ENCODE results near the gene CDADC1. TPM values are rescaled to one million over a fixed set of nuclear protein-coding genes. Genes with fewer than 3 reads are reported as not detected.

Gene CDADC1
- total and polyA plus RNA-seq, 10 of the 15 experiments (the other 5 are each of a cell fraction or from before 2014, with no cell fraction given): 2.6 to 7.3 (median 5.2) TPM

DNA sequence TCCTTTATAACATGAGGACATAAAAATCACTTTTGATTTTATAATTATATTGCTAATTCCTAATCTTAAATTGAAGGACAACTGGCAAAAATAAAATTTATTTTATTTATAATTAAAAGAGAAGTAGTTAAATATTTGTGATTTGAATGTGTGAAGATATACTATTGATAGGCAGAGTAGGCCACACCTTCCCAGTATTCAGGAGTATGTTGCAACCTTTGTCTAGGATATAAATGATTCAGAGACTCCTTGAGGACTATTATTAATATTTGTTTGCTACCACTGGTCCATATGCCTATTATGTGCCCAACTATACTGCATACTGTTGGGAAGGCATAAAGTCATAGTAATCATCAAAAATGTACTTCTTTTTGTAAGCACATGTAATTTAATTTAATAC, 94.2 kb downstream of the CDADC1 start (continued):
- no peak for TF ChIP-seq ZBTB40 (IDR thresholded peaks at IDR 0.05; ENCODE audit: borderline replicate concordance)
- no peak for TF ChIP-seq ZNF622 (IDR thresholded peaks at IDR 0.05)
- TF ChIP-seq E4F1 (IDR thresholded peaks at IDR 0.05; ENCODE audit: borderline replicate concordance, partially characterized antibody): no peak
- no peak for TF ChIP-seq ATF7 (IDR thresholded peaks at IDR 0.05; ENCODE audit: low read depth)
- TF ChIP-seq CBX5 (IDR thresholded peaks at IDR 0.05; ENCODE audit: low read depth): no peak

DNA sequence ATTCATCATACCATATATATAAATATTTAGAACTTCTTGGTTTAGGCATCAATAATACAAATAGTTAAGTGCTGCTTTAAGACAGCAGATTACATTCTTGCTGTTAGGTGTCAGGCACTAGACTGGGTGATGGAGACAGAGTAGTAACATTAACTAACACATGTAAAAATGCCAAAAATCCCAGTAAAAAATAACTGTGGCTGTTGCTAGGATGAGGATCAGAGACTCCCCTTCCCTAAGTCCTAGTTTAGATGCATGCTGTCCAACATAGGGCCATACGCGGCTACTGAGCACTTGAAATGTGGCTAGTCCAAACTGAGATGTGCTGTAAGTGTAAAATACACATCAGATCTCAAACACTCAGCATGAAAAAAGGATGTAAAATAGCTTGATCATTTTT, 94.7 kb downstream of the CDADC1 start:
- DNase-seq (ENCODE audit: low read depth, low spot score) (no peak), FAIRE-seq (no peak), ATAC-seq (no peak)
- no peak overlapping the region for H3K4me3 ChIP-seq
- 97% methylated on average over 2 of the region's 2 CpGs for WGBS (ENCODE audit: insufficient coverage, insufficient replicate concordance, low lambda C conversion rate, missing lambda C conversion rate)
- H3K9ac ChIP-seq (ENCODE audit: control insufficient read depth, insufficient read depth, low read length): no peak overlapping the region
- intact Hi-C loops (cut with micrococcal nuclease; ENCODE audit: unreplicated experiment): no loop called here
- POLR2A ChIA-PET: no interaction called here
- H3K4me2 ChIP-seq (ENCODE audit: control insufficient read depth, insufficient read depth): no peak overlapping the region
- in situ Hi-C loops (cut with MboI): no loop called here
- H2AFZ ChIP-seq (ENCODE audit: control insufficient read depth, low read depth, low read length): no peak overlapping the region
- BruUV-seq (replicated peaks): no TSS peak
- no peak for TF ChIP-seq NFIC (IDR thresholded peaks at IDR 0.05; ENCODE audit: low read depth, low read length)
- no peak for TF ChIP-seq TCF12 (IDR thresholded peaks at IDR 0.05; ENCODE audit: low read depth, low read length)
- TF ChIP-seq EED (IDR thresholded peaks at IDR 0.05; ENCODE audit: low read depth): no peak
- TF ChIP-seq, protein P1, sequence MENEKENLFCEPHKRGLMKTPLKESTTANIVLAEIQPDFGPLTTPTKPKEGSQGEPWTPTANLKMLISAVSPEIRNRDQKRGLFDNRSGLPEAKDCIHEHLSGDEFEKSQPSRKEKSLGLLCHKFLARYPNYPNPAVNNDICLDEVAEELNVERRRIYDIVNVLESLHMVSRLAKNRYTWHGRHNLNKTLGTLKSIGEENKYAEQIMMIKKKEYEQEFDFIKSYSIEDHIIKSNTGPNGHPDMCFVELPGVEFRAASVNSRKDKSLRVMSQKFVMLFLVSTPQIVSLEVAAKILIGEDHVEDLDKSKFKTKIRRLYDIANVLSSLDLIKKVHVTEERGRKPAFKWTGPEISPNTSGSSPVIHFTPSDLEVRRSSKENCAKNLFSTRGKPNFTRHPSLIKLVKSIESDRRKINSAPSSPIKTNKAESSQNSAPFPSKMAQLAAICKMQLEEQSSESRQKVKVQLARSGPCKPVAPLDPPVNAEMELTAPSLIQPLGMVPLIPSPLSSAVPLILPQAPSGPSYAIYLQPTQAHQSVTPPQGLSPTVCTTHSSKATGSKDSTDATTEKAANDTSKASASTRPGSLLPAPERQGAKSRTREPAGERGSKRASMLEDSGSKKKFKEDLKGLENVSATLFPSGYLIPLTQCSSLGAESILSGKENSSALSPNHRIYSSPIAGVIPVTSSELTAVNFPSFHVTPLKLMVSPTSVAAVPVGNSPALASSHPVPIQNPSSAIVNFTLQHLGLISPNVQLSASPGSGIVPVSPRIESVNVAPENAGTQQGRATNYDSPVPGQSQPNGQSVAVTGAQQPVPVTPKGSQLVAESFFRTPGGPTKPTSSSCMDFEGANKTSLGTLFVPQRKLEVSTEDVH (IDR thresholded peaks at IDR 0.05; ENCODE audit: low read depth, partially characterized antibody): no peak
- TF ChIP-seq ZSCAN29 (IDR thresholded peaks at IDR 0.05): no peak
- no peaks in the 10 kb centered on the region for H3K4me1 ChIP-seq (ENCODE audit: control insufficient read depth, insufficient read depth, low read length)
- no peaks in the 10 kb centered on the region for H3K9me3 ChIP-seq (replicated peaks; ENCODE audit: control insufficient read depth, insufficient read depth, low read length)
- RAD21 ChIA-PET (ENCODE audit: unreplicated experiment): no interaction called here
- H3K27me3 ChIP-seq (replicated peaks in 1 of 2; ENCODE audit: control insufficient read depth in 2 of 2, insufficient read depth in 2 of 2, low read length in 1 of 2): no peaks in the 10 kb centered on the region
- no peaks in the 10 kb centered on the region for H4K20me1 ChIP-seq (ENCODE audit: control insufficient read depth, insufficient read depth)
- CTCF ChIA-PET: no interaction called here
- H3K36me3 ChIP-seq (ENCODE audit: control insufficient read depth in 2 of 2, insufficient read depth in 2 of 2, low read length in 1 of 2): no peaks in the 10 kb centered on the region
- H3K79me2 ChIP-seq (ENCODE audit: control insufficient read depth, insufficient read depth, low read length): no peaks in the 10 kb centered on the region
- H3K27ac ChIP-seq (ENCODE audit: control insufficient read depth, insufficient read depth): no peak overlapping the region
- SMC1A ChIA-PET (ENCODE audit: uncharacterized antibody, unreplicated experiment): no interaction called here

Measured in GM12878 (cell line).